GM23248 (cell line): ENCODE measurements around the gene MACF1.

Experiments used
- EZH2 ChIP-seq: fragments of 200-600 bp; sonication (generic); IDR thresholded peaks from 2 replicates; pipeline ENCODE4 v1.6.1; 2018; ENCODE audit warnings: antibody characterized with exemption, mild to moderate bottlenecking; ENCODE audit not compliant: insufficient read depth, poor library complexity, severe bottlenecking
- EZH2phosphoT487 ChIP-seq: fragments of 200-600 bp; sonication (generic); IDR thresholded peaks from 2 replicates; pipeline ENCODE4 v1.6.1; 2018; ENCODE audit warnings: antibody characterized with exemption, moderate library complexity, mild to moderate bottlenecking, low read depth; ENCODE audit not compliant: insufficient read depth

DNA sequence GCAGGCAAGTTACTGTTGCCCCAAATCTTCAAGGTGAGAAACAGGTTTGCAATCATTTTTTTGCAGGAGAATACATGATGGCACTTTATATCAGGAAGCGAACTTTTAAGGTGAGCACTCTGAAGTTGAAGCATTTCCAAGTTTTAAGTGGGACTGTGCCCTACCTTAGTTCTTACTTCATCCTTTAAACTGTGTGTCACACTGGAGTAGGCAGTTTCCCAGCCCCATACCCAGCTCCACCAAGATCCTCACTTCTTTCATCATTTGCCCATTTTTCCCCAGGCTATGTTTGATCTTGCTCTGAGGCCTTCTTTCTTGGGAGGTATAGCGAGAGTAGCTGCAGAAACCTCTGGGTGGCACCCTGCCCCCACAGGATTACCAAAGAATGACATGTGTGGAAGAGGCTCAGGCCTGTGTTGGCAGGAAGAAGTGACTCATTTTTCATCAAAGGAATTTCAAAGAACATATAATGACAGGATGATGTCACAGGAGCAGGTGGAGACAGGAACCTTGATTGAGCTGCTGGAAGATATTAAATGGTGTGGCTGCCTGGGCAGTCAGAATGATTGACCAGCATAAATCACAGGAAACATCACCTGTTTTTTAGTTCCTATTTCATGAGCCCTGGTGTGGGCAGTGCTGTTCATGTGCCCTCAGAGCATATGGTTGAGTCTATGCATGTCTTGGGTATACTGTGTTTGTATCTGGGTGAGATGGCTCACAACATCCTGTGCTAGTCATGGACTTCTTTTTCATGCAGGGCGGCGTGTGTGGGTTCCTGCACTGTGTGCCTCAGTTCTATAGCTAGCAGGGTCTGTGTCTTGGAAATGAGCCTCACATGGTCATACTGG is 20.8 kb upstream of the MACF1 start:
- TF ChIP-seq EZH2 (no peak), EZH2phosphoT487 (no peak)
